Neural crest cell (in vitro differentiated cells): ENCODE measurements around the gene ANKRD13D. TPM values are rescaled to one million over a fixed set of nuclear protein-coding genes. Genes with fewer than 3 reads are reported as not detected.
A peak's percentile ranks its signal among the peaks of the same experiment; 100 is the strongest.

Source experiments
- DNase-seq: peaks from one replicate; pipeline ENCODE4 v3.0.0; 2021; ENCODE audit warnings: low read depth, mixed read lengths, low spot score
- H3K27ac Mint-ChIP-seq: one replicate; pipeline ENCODE4 v1.8.0; 2021; ENCODE audit warnings: mild to moderate bottlenecking, mixed read lengths; ENCODE audit not compliant: unreplicated experiment
- H3K27me3 Mint-ChIP-seq: 2 replicates; pipeline ENCODE4 v1.8.0; 2021; ENCODE audit warnings: low read depth, mild to moderate bottlenecking, mixed read lengths
- H3K36me3 Mint-ChIP-seq: 2 replicates; pipeline ENCODE4 v1.8.0; 2021; ENCODE audit warnings: low read depth, mild to moderate bottlenecking, mixed read lengths
- H3K4me1 Mint-ChIP-seq: 2 replicates; pipeline ENCODE4 v1.8.0; 2021; ENCODE audit warnings: mixed read lengths
- H3K4me3 Mint-ChIP-seq: one replicate; pipeline ENCODE4 v1.8.0; 2021; ENCODE audit warnings: mild to moderate bottlenecking, mixed read lengths
- H3K9me3 Mint-ChIP-seq: 2 replicates; pipeline ENCODE4 v1.8.0; 2021; ENCODE audit warnings: mixed read lengths
- CTCF ChIP-seq: fragments of 200-600 bp; sonication (generic); conservative IDR thresholded peaks from 2 replicates; pipeline ENCODE4 v1.5.0; 2021; ENCODE audit warnings: antibody characterized with exemption, mild to moderate bottlenecking
- total RNA-seq: library from RNA; stranded (reverse); gene quantifications from 2 replicates; pipeline ENCODE4 v1.2.1, GENCODE V29; 2021

ANKRD13D gene
- total RNA-seq, 1 donor from 2014 or later = 71.8 TPM

GRCh38 chr11:67299471-67300191 is 10.5 kb downstream of the ANKRD13D start:
- Mint-ChIP-seq H3K27me3 (peaks cover 13% of the 10 kb centered on the region), H3K27ac (no peak overlapping the region), H3K36me3 (peaks cover 25% of the 10 kb centered on the region), H3K4me3 (no peak overlapping the region), H3K9me3 (peaks cover 2% of the 10 kb centered on the region), H3K4me1 (peaks cover 8% of the 10 kb centered on the region)
- DNase-seq = no peak
- no peak for TF ChIP-seq CTCF

- Mint-ChIP-seq H3K9me3 (peaks cover 2% of the 10 kb centered on the region), H3K4me1 (peaks cover 8% of the 10 kb centered on the region), H3K27me3 (peaks cover 17% of the 10 kb centered on the region), H3K4me3 (peak overlapping the region; percentile 31), H3K36me3 (peaks cover 23% of the 10 kb centered on the region), H3K27ac (no peak overlapping the region)
- DNase-seq = no peak
- TF ChIP-seq CTCF = no peak
These were observed 11.2 kb downstream of the ANKRD13D start for GRCh38 chr11:67300256-67300755.

- DNase-seq = no peak
- Mint-ChIP-seq H3K27me3 (peaks cover 21% of the 10 kb centered on the region), H3K36me3 (peaks cover 20% of the 10 kb centered on the region), H3K27ac (no peak overlapping the region), H3K4me3 (no peak overlapping the region), H3K4me1 (peaks cover 8% of the 10 kb centered on the region), H3K9me3 (peaks cover 2% of the 10 kb centered on the region)
- TF ChIP-seq CTCF = no peak
These were observed 11.7 kb downstream of the ANKRD13D start for GRCh38 chr11:67300756-67301312.

- Mint-ChIP-seq H3K9me3 (no peaks in the 10 kb centered on the region), H3K27ac (no peak overlapping the region)
These were observed 12.3 kb downstream of the ANKRD13D start for GRCh38 chr11:67301313-67301921.

More at GRCh38 chr11:67301313-67301921, 12.3 kb downstream of the ANKRD13D start:
- Mint-ChIP-seq H3K27me3 (peaks cover 21% of the 10 kb centered on the region), H3K4me1 (peaks cover 8% of the 10 kb centered on the region), H3K4me3 (no peak overlapping the region), H3K36me3 (peaks cover 14% of the 10 kb centered on the region)
- no peak for DNase-seq
- no peak for TF ChIP-seq CTCF
